IPS DF 19.7 (cell line): ENCODE results near the gene IGFL2.
"Not testable (repeated sequence)": the region's sequence is repeated elsewhere in the genome, so short reads cannot be mapped to it uniquely, and the experiment has no call there.

Source experiments
- DNase-seq: peaks from one replicate; pipeline ENCODE4 v3.0.0-alpha.2; 2013; ENCODE audit warnings: low read depth, low spot score

Gene IGFL2

GRCh38 chr19:46142294-46142693, 5.7 kb upstream of the IGFL2 start:
- no peak for DNase-seq

DNA sequence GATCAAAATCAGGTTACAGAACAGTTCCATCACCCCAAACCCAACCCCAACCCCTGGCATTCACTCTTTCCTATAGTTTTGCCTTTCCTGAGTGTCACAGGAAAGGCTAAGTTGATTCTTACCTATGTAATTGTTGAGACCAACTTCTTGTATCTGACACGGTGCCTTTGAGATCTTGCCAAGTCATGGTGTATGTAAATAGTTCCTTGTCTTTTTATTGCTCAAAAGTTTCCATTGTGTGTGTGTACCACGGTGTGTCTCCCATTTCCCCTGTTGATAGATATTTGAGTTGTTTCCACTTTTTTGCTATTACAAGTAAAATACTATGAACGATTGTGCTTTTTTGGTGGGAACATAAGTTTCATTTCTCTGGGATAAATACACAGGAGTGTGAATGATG, 3.3 kb upstream of the IGFL2 start:
- DNase-seq: no peak

GRCh38 chr19:46147166-46147740, 785 bp upstream of the IGFL2 start:
- DNase-seq: no peak

- DNase-seq: no peak
Measured at GRCh38 chr19:46150606-46151005, 2.6 kb downstream of the IGFL2 start.

GRCh38 chr19:46155237-46155636, 7.2 kb downstream of the IGFL2 start:
- no peak for DNase-seq

DNA sequence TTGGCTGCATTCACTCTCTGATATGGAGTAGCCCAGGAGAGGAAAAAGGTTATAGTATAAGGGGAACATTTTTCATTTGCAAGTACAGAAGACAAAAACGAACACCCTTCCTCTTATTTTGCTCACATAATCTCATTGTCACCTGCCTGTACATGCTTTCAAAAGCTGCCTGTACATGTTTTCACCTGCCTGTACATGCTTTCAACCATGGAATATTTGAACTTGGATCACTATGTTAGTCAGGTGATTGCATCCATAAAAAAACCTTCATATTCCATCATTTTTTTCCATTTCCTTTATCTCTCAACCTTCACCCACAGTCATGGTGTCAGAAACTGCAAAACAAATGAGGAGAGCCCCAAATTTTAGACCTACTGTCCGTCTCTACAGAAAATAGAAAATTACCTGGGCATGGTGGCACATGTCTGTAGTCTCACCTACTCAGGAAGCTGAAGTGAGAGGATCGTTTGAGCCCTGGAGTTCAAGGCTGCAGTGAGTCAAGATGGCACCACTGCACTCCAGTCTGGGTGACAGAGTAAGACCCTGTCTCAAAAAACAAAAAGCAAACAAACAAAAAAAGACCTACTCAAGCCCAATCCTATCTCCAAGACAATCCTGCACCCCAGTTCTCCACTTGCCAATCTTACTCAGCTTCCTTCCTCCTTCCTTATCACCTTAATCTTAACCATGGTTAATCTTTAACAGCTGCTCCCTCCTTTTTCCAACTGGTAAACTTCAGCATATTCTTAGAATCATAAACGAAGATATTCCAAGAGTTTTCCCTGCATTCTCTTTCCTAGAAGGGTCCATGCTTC, 11.6 kb downstream of the IGFL2 start:
- DNase-seq: no peak

- no peak for DNase-seq
Measured at GRCh38 chr19:46160233-46160775, 12.3 kb downstream of the IGFL2 start.

- DNase-seq: not testable (repeated sequence)
Measured at GRCh38 chr19:46161642-46162257, 13.7 kb downstream of the IGFL2 start.

- no peak for DNase-seq
Measured at GRCh38 chr19:46162731-46163130, 14.7 kb downstream of the IGFL2 start.

DNA sequence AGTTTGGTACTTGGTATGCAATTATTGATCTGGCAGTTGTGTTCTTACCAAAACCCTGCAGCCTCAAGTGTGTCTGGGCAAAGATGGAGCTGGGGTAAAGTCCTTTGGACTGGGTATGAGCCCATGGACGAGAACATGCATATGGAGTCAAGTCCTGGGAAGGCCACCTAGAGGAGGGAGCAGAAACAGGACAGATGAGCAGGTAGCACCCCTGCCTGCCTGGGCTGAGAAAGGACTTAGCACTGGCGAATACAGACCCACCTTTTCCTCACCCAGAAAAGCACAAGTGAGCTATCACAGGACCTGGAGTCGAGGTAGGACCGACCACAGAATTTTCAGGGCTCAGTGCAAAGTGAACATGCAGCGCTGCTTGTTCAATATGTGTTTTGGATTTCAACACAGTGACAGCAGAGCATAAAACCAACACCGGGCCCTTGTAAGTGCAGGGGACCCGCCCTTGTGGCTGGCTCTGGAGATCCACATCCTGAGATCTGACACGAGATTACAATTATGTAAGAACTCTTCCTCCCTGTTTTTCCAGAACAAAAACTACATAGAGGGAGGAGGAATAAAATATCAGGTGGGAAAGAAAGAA, 25.9 kb downstream of the IGFL2 start:
- no peak for DNase-seq

DNA sequence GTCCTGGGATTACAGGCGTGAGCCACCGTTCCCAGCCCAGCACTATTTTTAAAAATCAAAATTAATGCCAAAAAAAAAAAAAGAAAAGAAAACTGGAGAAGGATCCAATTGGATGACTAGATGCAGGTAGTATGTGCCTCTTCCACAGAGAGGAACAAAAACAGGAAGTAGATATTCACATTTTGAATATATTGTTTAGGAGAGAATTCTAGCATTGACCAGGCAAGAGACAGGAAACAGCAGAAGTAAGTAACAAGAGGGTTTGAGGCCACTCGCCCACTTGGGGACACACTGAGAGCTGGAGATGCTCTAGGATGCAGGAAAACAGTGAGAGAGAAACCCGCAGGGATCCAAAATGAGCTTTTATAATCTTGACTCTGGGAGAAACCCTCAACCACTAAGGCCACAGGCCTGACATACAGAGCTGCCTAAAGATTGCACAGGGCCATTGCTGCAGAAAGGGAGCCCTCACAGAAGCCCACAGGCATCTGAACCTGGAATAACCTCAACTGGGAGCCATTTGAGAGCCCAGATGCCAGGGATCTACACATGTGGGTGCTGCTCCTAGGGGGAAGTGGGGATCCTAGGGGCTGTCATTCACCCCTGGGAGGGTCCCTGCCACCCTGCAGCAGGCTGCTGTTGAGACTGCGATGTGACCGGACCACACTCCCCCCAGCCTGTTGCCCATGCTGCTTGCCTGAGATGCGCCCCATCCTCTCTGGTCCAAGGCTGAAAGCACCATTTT, 28.2 kb downstream of the IGFL2 start:
- no peak for DNase-seq

DNA sequence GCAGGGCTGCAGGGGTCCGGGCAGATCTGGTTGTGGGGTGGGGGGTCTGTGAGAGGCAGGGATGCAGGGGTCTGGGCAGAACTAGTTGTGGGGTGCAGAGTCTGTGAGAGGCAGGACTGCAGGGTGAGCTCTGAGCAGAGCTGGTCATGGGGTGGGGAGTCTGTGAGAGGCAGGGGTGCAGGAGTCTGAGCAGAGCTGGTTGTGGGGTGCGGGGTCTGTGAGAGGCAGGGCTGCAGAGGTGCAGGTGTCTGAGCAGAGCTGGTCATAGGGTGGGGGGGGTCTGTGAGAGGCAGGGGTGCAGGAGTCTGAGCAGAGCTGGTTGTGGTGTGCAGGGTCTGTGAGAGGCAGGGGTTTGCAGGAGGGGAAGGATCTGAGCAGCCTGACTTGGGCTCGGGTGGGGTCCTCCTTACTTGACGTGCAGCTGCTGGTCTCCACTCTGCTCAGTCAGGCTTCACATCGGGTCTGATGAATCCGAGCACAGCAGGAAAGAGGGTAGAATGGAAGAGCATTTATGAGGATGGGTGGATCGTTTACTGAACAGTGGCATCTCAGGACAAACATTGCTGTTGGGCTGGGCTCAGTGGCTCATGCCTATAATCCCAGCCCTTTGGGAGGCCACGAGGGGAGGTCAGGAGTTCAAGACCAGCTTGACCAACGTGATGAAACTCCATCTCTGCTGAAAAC, 31.2 kb downstream of the IGFL2 start:
- DNase-seq: no peak

DNA sequence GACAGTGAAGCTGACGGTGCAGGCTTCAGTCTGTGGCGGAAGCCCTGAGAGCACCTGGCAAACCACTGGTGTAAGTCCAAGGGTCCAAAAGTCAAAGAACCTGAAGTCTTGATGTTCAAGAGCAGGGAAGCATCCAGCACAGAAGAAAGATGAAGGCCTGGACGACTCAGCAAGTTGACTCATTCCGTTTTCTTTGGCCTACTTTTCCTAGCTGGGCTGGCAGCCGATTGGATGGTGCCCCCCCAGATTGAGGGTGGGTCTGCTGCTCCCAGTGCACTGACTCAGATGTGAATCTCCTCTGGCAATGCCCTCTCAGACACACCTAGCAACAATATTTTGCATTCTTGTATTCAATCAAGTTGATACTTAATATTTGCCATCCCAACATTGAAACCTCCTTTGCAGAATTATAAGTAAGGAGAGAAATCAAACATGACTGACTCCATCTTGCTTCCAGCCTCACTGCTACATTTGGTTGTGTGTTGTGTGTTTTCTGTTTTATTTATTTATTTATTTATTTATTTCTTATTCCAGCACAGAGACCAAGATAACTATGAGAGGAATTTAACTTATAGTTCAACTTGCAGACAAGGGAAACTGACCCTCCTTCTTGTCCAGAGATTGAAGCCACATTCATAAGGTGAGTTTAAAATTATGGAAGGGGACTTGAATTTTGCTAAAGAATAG, 32.8 kb downstream of the IGFL2 start:
- DNase-seq: no peak

DNA sequence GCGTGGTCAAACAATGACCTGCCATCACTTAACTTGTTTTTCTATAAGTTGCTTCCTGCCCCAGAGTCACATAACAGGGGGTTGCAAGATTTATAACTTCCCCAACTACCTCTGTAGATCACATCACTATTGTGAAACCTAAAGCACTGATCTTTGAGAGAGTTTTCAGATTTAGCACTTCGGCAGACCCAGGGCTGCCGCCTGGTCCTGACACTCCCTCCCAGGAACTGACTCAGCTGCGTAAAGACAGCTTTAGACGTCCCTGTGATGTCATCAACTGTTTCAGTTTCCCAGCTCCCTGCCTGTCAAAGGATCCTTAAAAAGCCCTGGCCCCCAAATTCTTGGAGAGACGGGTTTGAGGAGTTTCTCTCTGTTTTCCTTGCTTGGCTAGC, 33.3 kb downstream of the IGFL2 start:
- DNase-seq: no peak

- no peak for DNase-seq
Measured at GRCh38 chr19:46182476-46182875, 34.4 kb downstream of the IGFL2 start.

DNA sequence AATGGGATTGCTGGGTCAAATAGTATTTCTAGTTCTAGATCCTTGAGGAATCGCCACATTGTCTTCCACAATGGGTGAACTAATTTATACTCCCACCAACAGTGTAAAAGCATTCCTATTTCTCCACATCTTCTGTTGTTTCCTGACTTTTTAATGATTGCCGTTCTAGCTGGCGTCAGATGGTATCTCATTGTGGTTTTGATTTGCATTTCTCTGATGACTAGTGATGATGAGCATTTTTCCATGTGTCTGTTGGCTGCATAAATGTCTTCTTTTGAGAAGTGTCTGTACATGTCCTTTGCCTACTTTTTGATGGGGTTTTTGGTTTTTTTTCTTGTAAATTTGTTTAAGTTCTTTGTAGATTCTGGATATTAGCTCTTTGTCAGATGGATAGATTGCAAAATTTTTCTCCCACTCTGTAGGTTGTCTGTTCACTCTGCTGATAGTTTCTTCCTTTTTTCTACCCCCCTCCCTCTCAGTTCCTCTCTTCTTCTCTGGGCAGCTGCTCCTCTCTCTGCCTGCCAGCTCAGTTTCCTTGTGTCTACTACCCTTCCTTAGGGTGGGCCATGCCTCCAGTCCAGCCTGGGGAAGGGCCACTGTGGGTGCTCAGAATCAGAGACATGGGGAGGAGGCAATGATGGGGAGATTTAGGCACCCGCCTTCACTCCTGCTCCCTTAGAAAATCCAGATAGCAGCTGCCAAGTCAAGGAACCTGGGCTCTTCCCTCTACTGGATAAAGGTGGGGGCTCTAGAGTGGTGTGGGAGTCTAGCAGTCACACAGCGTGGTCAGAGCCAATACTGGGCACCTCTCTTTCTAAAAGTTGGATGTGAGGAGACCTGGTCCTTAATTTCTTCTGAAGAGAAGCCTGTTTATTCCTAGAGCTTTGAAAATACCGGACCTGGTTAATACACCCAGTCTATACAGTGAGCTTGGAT, 37.0 kb downstream of the IGFL2 start:
- DNase-seq: not testable (repeated sequence)

DNA sequence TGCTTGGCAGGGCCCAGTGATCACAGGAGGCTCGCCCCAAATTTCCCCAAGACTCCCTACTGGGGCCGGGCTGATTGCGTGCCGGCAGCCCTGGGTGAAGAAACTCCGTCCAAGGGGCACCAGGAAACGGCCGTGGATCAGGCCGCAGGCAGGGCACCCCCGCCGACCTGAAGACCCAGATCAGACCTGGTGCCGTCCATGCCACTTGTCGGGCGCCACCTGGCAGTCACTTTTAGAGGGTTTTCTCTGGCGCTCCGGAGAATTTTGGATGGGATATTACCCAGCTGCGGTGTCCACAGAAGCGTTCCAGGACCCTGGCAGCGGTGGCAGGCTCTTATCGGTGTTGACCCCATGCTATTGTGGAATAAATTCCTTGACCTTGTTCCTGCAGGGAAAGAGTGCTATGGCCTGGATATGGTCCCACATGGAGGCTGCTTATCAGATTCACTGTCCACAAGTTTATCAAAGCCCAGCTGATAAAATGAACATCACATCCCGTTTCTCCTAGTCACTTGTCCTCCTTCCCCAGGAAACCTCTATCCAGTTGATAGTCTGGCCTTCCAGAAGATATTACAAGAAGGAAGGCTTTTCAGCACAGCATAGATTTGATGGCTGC, 38.2 kb downstream of the IGFL2 start:
- DNase-seq: no peak

DNA sequence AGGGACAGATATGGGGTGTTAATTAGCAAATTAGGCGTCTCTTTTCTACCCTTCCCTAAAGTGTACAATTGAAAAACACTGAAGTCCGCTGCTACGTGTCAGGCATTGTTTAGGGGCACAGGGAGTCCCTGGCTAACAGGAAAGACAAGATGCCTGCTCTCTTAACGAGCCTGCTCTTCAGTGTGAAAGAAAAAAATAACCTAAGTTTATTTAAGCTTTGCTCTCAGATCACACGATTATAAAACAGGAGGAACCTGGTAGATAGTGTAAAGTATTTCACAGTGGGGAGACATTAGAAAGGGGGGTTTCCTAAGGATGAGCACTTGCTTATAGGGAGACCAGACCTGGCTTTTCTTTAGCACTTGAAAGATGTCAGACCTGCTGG, 38.7 kb downstream of the IGFL2 start:
- no peak for DNase-seq
